Measurements from ENCODE around the gene PFN4. TPM values are rescaled to one million over a fixed set of nuclear protein-coding genes. Genes with fewer than 3 reads are reported as not detected.

The PFN4 gene
- total RNA-seq, 2 donors from 2014 or later, result 0.73 TPM; not detected in 1

DNA sequence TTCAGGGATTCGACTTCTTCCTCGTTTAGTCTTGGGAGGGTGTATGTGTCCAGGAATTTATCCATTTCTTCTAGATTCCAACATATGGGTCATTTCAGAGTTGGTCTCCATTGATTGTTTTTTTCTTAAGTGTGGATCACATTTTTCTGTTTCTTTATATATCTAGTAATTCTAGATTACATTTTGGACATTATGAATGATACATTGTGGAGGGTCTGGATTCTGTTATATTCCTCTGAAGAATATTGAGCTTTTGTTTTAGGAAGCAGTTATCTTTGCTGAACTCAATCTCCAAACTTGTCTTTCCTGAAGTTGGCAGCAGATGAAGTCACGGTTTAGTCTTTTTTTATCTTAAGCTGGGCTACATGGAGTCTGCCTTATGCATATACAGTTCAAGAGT, 9.4 kb upstream of the PFN4 start:
- H3K9me3 ChIP-seq (ENCODE audit: control insufficient read depth, low read length), result no peaks in the 10 kb centered on the region
- no peaks in the 10 kb centered on the region for H3K27me3 ChIP-seq (ENCODE audit: control insufficient read depth, insufficient read depth, low read length, poor library complexity, severe bottlenecking)
- DNase-seq, result no peak
- H3K4me1 Mint-ChIP-seq, result no peaks in the 10 kb centered on the region
- no peaks in the 10 kb centered on the region for H3K36me3 ChIP-seq (ENCODE audit: control insufficient read depth, insufficient read depth, low read length)
- H3K27ac ChIP-seq (ENCODE audit: low read depth, low read length), result no peak overlapping the region
- H3K9ac ChIP-seq (ENCODE audit: extremely low read depth, low read length, poor library complexity, severe bottlenecking), result no peak overlapping the region
- no peak overlapping the region for H3K27ac Mint-ChIP-seq
- peaks cover 5% of the 10 kb centered on the region for H3K9me3 Mint-ChIP-seq
- no peak overlapping the region for H3K4me3 Mint-ChIP-seq
- peaks cover 9% of the 10 kb centered on the region for H3K36me3 Mint-ChIP-seq (ENCODE audit: low read depth)
- no peaks in the 10 kb centered on the region for H3K4me1 ChIP-seq (ENCODE audit: control insufficient read depth, insufficient read depth, low read length)
- 86 to 96% methylated on average over 1 to 3 of the region's 3 CpGs for WGBS, 2 experiments (ENCODE audit: insufficient coverage in 1 of 2, insufficient read length in 1 of 2)
- no peak overlapping the region for H3K4me3 ChIP-seq (ENCODE audit: low read length)
- TF ChIP-seq CTCF (conservative IDR thresholded peaks at IDR 0.05), result no peak
- H3K27me3 Mint-ChIP-seq (ENCODE audit: insufficient read depth), result peaks cover 5% of the 10 kb centered on the region

DNA sequence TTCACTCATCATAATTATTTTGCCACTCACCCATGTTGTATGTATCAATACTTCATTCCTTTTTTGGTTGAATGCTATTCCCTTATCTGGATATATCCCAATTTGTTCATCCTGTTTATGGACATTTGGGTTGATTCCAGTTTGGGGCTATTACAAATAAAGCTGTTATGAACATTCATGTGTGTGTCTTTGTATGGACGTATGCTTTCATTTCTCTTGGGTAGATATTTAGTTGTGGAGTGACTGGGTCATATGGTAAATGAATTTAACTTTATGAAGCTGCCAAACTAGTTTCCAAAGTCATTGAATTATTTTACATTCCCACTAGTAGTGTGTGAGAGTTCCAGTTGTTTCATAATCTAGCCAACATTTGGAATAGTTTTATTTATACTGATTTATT, 2.8 kb upstream of the PFN4 start:
- no peak overlapping the region for H3K4me3 Mint-ChIP-seq
- Histone ChIP-seq H3K9ac (ENCODE audit: extremely low read depth, low read length, poor library complexity, severe bottlenecking) (no peak overlapping the region), H3K9me3 (ENCODE audit: control insufficient read depth, low read length) (no peaks in the 10 kb centered on the region), H3K27ac (ENCODE audit: low read depth, low read length) (no peak overlapping the region), H3K4me3 (ENCODE audit: low read length) (no peak overlapping the region), H3K27me3 (ENCODE audit: control insufficient read depth, insufficient read depth, low read length, poor library complexity, severe bottlenecking) (no peaks in the 10 kb centered on the region), H3K36me3 (ENCODE audit: control insufficient read depth, insufficient read depth, low read length) (no peaks in the 10 kb centered on the region), H3K4me1 (ENCODE audit: control insufficient read depth, insufficient read depth, low read length) (no peaks in the 10 kb centered on the region)
- peaks cover 7% of the 10 kb centered on the region for H3K4me1 Mint-ChIP-seq
- DNase-seq, result no peak
- peaks cover 7% of the 10 kb centered on the region for H3K36me3 Mint-ChIP-seq (ENCODE audit: low read depth)
- H3K27me3 Mint-ChIP-seq (ENCODE audit: insufficient read depth), result peaks cover 3% of the 10 kb centered on the region
- H3K9me3 Mint-ChIP-seq, result no peaks in the 10 kb centered on the region
- H3K27ac Mint-ChIP-seq, result no peak overlapping the region
- WGBS, 2 experiments (ENCODE audit: insufficient coverage in 1 of 2, insufficient read length in 1 of 2), result 74% methylated on average over 1 of the region's 1 CpG; no CpG with 5 or more reads in 1 of the 2 experiments
- TF ChIP-seq CTCF (conservative IDR thresholded peaks at IDR 0.05), result no peak

- Mint-ChIP-seq H3K36me3 (ENCODE audit: low read depth) (peaks cover 7% of the 10 kb centered on the region), H3K27ac (peak overlapping the region; percentile 86), H3K27me3 (ENCODE audit: insufficient read depth) (no peaks in the 10 kb centered on the region), H3K4me1 (peaks cover 7% of the 10 kb centered on the region), H3K4me3 (peak overlapping the region; percentile 67), H3K9me3 (no peaks in the 10 kb centered on the region)
- Histone ChIP-seq H3K4me3 (ENCODE audit: low read length) (peak overlapping the region; percentile 85), H3K9me3 (ENCODE audit: control insufficient read depth, low read length) (no peaks in the 10 kb centered on the region), H3K27ac (ENCODE audit: low read depth, low read length) (peak overlapping the region; percentile 47), H3K36me3 (ENCODE audit: control insufficient read depth, insufficient read depth, low read length) (no peaks in the 10 kb centered on the region), H3K27me3 (ENCODE audit: control insufficient read depth, insufficient read depth, low read length, poor library complexity, severe bottlenecking) (no peaks in the 10 kb centered on the region), H3K9ac (ENCODE audit: extremely low read depth, low read length, poor library complexity, severe bottlenecking) (peak overlapping the region; percentile 61), H3K4me1 (ENCODE audit: control insufficient read depth, insufficient read depth, low read length) (no peaks in the 10 kb centered on the region)
- WGBS, 2 experiments (ENCODE audit: insufficient coverage in 1 of 2, insufficient read length in 1 of 2), result 42 to 60% methylated on average over 2 to 8 of the region's 9 CpGs
- DNase-seq, result peak; percentile 79
- no peak for TF ChIP-seq CTCF (conservative IDR thresholded peaks at IDR 0.05)
These were observed 917 bp upstream of the PFN4 start for GRCh38 chr2:24123922-24124580.

Measured in endodermal cell (in vitro differentiated cells).